Rectal smooth muscle tissue (tissue), 1 donor: ENCODE measurements around the gene TP53RK.

ENCODE experiments used
- H3K27ac ChIP-seq: one replicate; pipeline ENCODE4 v1.7.0; 2013; ENCODE audit warnings: low read depth, low read length, inconsistent platforms
- H3K27me3 ChIP-seq: one replicate; pipeline ENCODE4 v1.7.0; 2013; ENCODE audit warnings: low read length; ENCODE audit not compliant: control insufficient read depth, insufficient read depth
- H3K36me3 ChIP-seq: one replicate; pipeline ENCODE4 v1.7.0; 2013; ENCODE audit warnings: low read length; ENCODE audit not compliant: control insufficient read depth, insufficient read depth
- H3K4me1 ChIP-seq: one replicate; pipeline ENCODE4 v1.7.0; 2013; ENCODE audit warnings: low read length; ENCODE audit not compliant: control insufficient read depth, insufficient read depth
- H3K4me3 ChIP-seq: one replicate; pipeline ENCODE4 v1.7.0; 2013; ENCODE audit warnings: low read length
- H3K9ac ChIP-seq: one replicate; pipeline ENCODE4 v1.7.0; 2013; ENCODE audit warnings: low read length

TP53RK gene

DNA sequence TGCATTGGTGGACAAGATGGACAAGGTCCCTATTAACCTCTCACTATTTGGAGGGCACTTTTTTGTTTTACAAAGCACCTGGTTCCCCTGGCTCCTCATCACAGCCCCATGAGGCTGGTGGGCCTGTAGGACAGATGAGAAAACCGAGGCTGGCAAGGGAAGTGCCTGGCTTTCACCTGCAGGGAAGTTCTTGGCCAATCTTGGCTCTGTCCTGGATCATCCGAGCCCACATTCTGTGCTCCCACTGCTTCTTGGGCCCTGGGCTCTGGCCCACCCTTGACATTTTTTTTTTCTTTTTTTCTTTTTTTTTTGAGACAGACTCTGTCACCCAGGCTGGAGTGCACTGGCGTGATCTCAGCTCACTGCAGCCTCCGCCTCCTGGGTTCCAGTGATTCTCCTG is 52.7 kb downstream of the TP53RK start:
- Histone ChIP-seq H3K9ac (no peak overlapping the region), H3K27ac (no peak overlapping the region), H3K36me3 (no peaks in the 10 kb centered on the region), H3K27me3 (no peaks in the 10 kb centered on the region), H3K4me1 (no peaks in the 10 kb centered on the region), H3K4me3 (no peak overlapping the region)

- Histone ChIP-seq H3K9ac (no peak overlapping the region), H3K27ac (no peak overlapping the region), H3K36me3 (no peaks in the 10 kb centered on the region), H3K4me3 (no peak overlapping the region), H3K27me3 (no peaks in the 10 kb centered on the region), H3K4me1 (no peaks in the 10 kb centered on the region)
Observed at GRCh38 chr20:46635514-46636136, 53.6 kb downstream of the TP53RK start.

DNA sequence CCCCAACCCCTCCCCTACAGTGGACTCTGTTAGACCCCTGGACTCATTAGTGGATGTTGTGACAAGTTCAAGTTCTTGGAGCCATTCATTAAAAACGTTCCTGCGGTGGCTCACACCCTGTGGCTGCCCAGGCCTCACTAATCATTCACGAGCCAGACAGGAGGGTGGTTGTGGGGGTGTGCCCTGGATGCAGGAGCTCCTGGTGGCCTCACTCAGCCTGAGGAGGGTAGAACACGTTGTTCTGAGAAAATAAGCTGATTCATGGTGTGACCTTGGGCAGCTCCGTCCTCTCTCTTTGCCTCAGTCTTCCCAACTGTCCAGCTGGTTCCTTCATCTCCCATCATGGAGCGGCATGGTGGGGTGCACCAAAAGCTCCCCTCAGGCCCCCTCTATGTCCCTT is 54.7 kb downstream of the TP53RK start:
- H3K4me1 ChIP-seq = no peaks in the 10 kb centered on the region
- H3K36me3 ChIP-seq = no peaks in the 10 kb centered on the region
- no peak overlapping the region for H3K9ac ChIP-seq
- no peak overlapping the region for H3K4me3 ChIP-seq
- H3K27ac ChIP-seq = no peak overlapping the region
- H3K27me3 ChIP-seq = no peaks in the 10 kb centered on the region
